ENCODE data around the gene NRXN3.

DNA sequence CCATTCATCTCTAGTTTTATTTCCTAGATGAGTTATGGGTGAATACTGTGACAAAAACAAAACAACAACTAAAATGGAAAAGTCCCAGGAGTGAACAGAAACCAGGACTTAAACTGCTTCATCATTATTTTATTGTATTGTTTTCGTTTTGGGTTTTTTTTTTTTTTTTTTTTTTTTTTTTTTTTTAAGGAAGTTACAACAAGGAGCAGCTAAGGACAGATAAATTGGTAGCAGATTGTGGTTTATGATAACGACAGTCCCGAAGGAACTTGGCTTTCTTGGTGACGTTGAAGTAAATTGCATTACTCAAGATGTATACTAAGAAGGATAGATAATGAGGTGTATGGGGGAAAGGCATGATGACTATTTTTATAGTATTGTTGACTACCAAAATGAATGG is 866.3 kb downstream of the NRXN3 start:
- TF ChIP-seq, protein P1, sequence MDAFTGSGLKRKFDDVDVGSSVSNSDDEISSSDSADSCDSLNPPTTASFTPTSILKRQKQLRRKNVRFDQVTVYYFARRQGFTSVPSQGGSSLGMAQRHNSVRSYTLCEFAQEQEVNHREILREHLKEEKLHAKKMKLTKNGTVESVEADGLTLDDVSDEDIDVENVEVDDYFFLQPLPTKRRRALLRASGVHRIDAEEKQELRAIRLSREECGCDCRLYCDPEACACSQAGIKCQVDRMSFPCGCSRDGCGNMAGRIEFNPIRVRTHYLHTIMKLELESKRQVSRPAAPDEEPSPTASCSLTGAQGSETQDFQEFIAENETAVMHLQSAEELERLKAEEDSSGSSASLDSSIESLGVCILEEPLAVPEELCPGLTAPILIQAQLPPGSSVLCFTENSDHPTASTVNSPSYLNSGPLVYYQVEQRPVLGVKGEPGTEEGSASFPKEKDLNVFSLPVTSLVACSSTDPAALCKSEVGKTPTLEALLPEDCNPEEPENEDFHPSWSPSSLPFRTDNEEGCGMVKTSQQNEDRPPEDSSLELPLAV (CRISPR knock-in tag; conservative IDR thresholded peaks at IDR 0.05; ENCODE audit: low read depth): no peak
- no peak for TF ChIP-seq ARID4A (CRISPR knock-in tag; IDR thresholded peaks at IDR 0.05; ENCODE audit: borderline replicate concordance)
- no peak for TF ChIP-seq ZNF777 (CRISPR knock-in tag; IDR thresholded peaks at IDR 0.05)
- TF ChIP-seq TAF1 (CRISPR knock-in tag; IDR thresholded peaks at IDR 0.05): no peak
- TF ChIP-seq ZBTB42 (CRISPR knock-in tag; IDR thresholded peaks at IDR 0.05): no peak
- TF ChIP-seq ZNF577 (CRISPR knock-in tag; IDR thresholded peaks at IDR 0.05; ENCODE audit: borderline replicate concordance, low read depth): no peak
- TF ChIP-seq, protein P2, sequence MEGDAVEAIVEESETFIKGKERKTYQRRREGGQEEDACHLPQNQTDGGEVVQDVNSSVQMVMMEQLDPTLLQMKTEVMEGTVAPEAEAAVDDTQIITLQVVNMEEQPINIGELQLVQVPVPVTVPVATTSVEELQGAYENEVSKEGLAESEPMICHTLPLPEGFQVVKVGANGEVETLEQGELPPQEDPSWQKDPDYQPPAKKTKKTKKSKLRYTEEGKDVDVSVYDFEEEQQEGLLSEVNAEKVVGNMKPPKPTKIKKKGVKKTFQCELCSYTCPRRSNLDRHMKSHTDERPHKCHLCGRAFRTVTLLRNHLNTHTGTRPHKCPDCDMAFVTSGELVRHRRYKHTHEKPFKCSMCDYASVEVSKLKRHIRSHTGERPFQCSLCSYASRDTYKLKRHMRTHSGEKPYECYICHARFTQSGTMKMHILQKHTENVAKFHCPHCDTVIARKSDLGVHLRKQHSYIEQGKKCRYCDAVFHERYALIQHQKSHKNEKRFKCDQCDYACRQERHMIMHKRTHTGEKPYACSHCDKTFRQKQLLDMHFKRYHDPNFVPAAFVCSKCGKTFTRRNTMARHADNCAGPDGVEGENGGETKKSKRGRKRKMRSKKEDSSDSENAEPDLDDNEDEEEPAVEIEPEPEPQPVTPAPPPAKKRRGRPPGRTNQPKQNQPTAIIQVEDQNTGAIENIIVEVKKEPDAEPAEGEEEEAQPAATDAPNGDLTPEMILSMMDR (CRISPR knock-in tag; IDR thresholded peaks at IDR 0.05): no peak

All from HepG2 (cell line).